GM18498 (cell line): ENCODE measurements around the gene SCYGR3.
"Not testable (repeated sequence)": the region's sequence is repeated elsewhere in the genome, so short reads cannot be mapped to it uniquely, and the experiment has no call there.

Experiments
- ATAC-seq: cut with Tn5 transposase; IDR thresholded peaks from one replicate; pipeline ENCODE4 v1.9.1; 2021; ENCODE audit warnings: mild to moderate bottlenecking, moderate library complexity; ENCODE audit not compliant: unreplicated experiment

The SCYGR3 gene

DNA sequence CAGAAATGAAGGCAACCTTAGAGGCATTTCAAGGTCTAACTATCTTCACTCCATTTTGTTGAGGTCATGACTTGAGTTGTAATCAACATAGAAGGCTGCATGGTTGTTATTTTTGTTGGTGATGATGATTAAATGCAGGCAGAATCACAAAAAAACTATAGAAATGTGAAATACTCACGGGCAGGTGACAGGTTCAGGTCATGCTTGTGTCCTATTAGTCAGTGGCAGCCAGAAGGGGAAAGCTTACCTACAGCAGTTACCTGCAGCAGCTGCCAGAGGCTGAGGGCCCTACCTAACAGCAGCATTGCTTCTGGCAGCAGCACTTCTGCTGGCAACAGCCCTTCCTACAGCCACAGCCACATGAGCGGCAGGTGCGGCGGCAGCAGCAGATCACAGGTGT lies 394 bp downstream of the SCYGR3 start:
- ATAC-seq = no peak

GRCh38 chr2:227613272-227613660 lies 1.4 kb downstream of the SCYGR3 start:
- no peak for ATAC-seq

- ATAC-seq = no peak
Observed at GRCh38 chr2:227612546-227613271, 1.9 kb downstream of the SCYGR3 start.

- ATAC-seq = peak; percentile 45
Observed at GRCh38 chr2:227610123-227610522, 4.5 kb downstream of the SCYGR3 start.

- ATAC-seq = peak; percentile 77
Observed at GRCh38 chr2:227608561-227609338, 5.9 kb downstream of the SCYGR3 start.

- no peak for ATAC-seq
Observed at GRCh38 chr2:227607941-227608340, 6.7 kb downstream of the SCYGR3 start.

DNA sequence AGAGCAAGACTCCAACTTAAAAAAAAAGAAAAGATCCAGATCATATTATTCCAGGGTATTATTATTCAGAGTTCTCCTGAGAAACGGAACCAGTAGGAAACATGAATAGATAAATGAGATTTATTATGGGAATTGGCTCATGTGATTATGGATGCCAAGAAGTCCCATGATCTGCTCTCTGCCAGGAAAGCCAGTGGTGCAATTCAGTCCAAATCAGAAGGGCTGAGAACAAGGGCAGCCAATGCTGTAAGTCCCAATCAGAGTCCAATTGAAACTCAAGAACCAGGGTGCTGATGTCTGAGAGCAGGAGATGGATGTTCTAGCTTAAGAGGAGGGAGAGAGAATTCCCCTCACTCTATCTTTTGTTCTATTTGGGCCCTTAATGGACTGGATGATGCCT lies 8.2 kb downstream of the SCYGR3 start:
- no peak for ATAC-seq

DNA sequence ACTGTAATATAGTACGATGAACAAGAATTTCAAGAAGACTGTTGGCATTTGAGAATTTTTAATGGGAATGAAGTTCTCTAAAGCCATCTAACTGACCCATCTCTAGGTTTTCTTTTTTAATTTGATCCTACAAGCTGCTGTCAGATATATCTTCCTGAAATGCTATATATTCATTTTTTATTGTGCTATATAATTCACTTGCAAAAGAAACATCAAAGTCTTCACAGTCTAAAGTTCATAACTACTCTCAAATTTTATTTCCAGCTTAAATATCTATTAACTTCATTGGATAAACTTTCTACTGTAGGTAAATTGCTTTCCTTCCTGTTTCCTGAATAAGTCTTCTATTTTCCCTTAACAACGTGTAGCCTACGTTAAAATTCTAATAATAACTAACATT lies 12.3 kb downstream of the SCYGR3 start:
- ATAC-seq = no peak

- not testable (repeated sequence) for ATAC-seq
Observed at GRCh38 chr2:227598835-227599503, 15.7 kb downstream of the SCYGR3 start, which contains the start of gene SCYGR2. TSS of gene SCYGR2 (plus strand) at chr2:227598893. CDS start at chr2:227598893, 0 bp downstream.

DNA sequence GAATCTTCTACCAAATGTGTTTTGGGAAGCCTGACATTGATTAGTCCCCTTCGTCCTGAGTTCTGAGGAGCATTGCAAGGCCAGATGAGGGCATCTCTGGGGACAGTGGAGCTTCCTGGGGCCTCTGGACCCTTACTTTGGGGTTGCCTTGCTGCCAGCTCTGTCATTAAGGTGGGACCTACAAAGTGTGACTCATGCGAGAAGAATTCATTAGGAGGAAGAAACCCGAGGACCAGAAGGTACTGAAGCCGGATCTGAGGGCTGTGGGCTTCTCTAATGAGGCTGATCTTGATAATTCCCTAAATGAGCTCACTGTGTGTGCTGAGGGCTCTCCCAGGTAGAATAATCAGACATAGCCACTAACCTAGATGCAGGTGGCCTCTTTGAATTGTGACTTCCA lies 16.6 kb downstream of the SCYGR3 start:
- no peak for ATAC-seq

DNA sequence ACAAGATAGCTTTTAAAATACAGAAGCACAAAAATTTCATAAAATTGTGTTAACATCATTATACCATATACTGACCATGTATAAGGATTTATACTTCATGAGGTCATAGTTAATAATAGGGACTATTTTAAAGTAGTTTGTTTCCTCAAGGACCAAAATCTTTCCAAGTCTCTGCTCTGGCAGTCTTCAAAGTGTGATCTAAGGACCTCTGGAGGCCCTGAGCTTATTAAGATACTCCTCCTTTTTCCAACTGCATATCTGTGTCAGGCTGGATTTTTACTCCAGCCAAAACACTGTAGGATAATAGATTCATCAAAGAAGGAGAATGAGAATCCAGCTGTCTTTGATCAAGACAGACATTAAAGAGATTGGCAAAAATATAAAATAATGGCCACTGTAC lies 17.6 kb downstream of the SCYGR3 start:
- no peak for ATAC-seq

- ATAC-seq = no peak
Observed at GRCh38 chr2:227595797-227596196, 18.8 kb downstream of the SCYGR3 start.

GRCh38 chr2:227592694-227593387 lies 21.8 kb downstream of the SCYGR3 start:
- ATAC-seq = peak; percentile 94

DNA sequence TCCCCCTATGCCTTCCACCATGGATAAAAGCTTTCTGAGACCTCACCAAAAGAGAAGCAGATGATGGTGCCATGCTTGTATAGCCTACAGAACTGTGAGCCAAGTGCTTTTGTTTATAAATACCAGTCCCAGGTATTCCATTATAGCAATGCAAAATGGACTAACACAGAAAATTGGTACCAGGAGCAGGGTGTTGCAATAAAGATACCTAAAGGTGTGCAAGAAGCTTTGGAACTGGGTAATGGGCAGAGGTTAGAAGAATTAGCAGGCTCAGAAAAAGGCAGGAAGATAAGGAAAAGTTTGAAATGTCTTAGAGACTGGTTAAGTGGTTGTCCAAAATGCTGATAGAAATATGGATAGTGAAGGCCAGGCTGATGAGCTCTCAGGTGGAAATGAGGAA lies 32.3 kb downstream of the SCYGR3 start:
- no peak for ATAC-seq

- ATAC-seq = no peak
Observed at GRCh38 chr2:227579791-227580190, 34.8 kb downstream of the SCYGR3 start.

DNA sequence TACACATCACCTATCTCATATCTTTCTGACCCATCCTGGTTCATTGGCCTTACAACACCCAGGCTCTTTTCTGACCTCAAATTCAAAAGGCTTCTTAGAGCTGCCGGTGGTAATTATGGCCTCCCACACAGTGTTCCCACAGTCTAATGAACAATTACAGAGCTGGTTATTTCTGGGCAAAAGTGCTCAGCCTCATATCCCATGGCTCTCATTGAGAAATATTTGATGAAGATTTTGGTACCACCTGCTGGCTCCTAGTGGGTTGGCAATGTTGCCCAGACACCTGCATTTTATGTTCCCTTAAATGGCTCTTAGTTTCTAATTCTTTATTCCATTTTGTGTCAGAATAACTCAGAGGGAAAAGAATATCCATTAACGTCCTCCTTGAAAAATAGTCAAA lies 36.0 kb downstream of the SCYGR3 start:
- ATAC-seq = no peak

GRCh38 chr2:227577555-227577954 lies 37.1 kb downstream of the SCYGR3 start:
- no peak for ATAC-seq

GRCh38 chr2:227576812-227577211 lies 37.8 kb downstream of the SCYGR3 start:
- ATAC-seq = no peak

- ATAC-seq = no peak
Observed at GRCh38 chr2:227576110-227576509, 38.5 kb downstream of the SCYGR3 start.

- no peak for ATAC-seq
Observed at GRCh38 chr2:227570615-227571014, 44.0 kb downstream of the SCYGR3 start.

GRCh38 chr2:227568852-227569169 lies 45.8 kb downstream of the SCYGR3 start:
- no peak for ATAC-seq
